NCI-H748 treated with DMSO at 0.1 percent for 48 hours (cell line): ENCODE measurements around the gene CASKIN1.
"Not testable (repeated sequence)": the region's sequence is repeated elsewhere in the genome, so short reads cannot be mapped to it uniquely, and the experiment has no call there.

ENCODE experiments used
- DNase-seq: peaks from one replicate; lab custom pipeline; 2025; lab: John Stamatoyannopoulos, UW

CASKIN1 gene

GRCh38 chr16:2196162-2196980 lies at the start of gene CASKIN1:
CASKIN1 (minus strand) TSS chr16:2196605; CDS start chr16:2196432, 173 bp downstream.
- DNase-seq = no peak

- no peak for DNase-seq
These were observed 48.8 kb upstream of the CASKIN1 start for GRCh38 chr16:2244926-2245795.

GRCh38 chr16:2244301-2244700 lies 47.9 kb upstream of the CASKIN1 start:
- no peak for DNase-seq

GRCh38 chr16:2243781-2244180 lies 47.4 kb upstream of the CASKIN1 start:
- no peak for DNase-seq

GRCh38 chr16:2243031-2243528 lies 46.7 kb upstream of the CASKIN1 start:
- DNase-seq = no peak

GRCh38 chr16:2242598-2242997 lies 46.2 kb upstream of the CASKIN1 start:
- no peak for DNase-seq

GRCh38 chr16:2240331-2240730 lies 43.9 kb upstream of the CASKIN1 start:
- DNase-seq = not testable (repeated sequence)

GRCh38 chr16:2238838-2239675 lies 42.7 kb upstream of the CASKIN1 start:
- DNase-seq = no peak

- no peak for DNase-seq
These were observed 41.9 kb upstream of the CASKIN1 start for GRCh38 chr16:2238150-2238837.

- DNase-seq = no peak
These were observed 41.2 kb upstream of the CASKIN1 start for GRCh38 chr16:2237493-2238149.

- DNase-seq = no peak
These were observed 40.7 kb upstream of the CASKIN1 start for GRCh38 chr16:2237102-2237482.

GRCh38 chr16:2236337-2237101 lies 40.1 kb upstream of the CASKIN1 start, which contains the start of gene DNASE1L2:
DNASE1L2 (plus strand) TSS chr16:2236444; CDS start chr16:2236817, 373 bp downstream.
- DNase-seq = no peak

- DNase-seq = no peak
These were observed 39.4 kb upstream of the CASKIN1 start for GRCh38 chr16:2235695-2236336.

GRCh38 chr16:2235234-2235651 lies 38.8 kb upstream of the CASKIN1 start:
- no peak for DNase-seq

- no peak for DNase-seq
These were observed 38.4 kb upstream of the CASKIN1 start for GRCh38 chr16:2234813-2235170.

GRCh38 chr16:2233872-2234812 lies 37.7 kb upstream of the CASKIN1 start:
- DNase-seq = no peak

GRCh38 chr16:2233046-2233775 lies 36.8 kb upstream of the CASKIN1 start:
- no peak for DNase-seq
